Midbrain (tissue), 1 donor: ENCODE measurements around the gene SNHG17.
"Not testable (repeated sequence)": the region's sequence is repeated elsewhere in the genome, so short reads cannot be mapped to it uniquely, and the experiment has no call there.

Source experiments
- DNase-seq: peaks from one replicate; lab custom pipeline; 2025; lab: John Stamatoyannopoulos, UW

The SNHG17 gene

DNA sequence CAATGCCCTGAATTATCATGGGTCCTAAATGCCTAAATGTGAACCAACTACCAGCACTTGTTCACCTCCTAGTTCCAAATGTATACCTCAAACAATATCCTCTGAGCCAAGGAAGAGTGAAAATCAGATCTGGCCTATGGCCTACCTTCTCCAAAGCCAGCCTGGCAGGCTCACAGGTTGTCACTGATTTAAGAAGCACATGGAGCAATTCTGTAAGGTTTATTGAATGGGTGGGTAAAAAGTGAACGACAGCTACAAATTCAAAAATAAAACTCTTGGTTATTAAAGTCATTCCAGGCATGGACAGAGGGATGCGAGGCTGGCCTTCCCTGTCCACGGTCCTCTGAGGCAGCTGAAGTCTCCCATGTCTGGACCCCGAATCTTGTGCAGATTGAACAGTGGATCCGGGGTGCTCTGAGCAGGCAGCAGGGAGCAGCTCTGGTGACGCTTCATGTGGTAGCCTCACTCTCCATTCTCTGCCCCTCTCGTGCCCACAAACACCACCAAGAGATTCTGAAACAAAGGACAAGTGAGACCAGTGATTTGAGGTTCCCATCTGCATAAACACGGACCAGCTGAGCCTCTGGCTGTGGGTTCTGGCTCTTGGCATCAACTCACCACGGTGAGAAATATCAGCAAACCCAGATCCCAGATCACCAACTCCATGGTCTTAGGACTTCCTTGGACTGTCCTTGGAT, 14.6 kb downstream of the SNHG17 start:
- DNase-seq, result no peak

GRCh38 chr20:38418509-38419204, 16.5 kb downstream of the SNHG17 start:
- peak; percentile 44 for DNase-seq

- DNase-seq, result no peak
Measured at GRCh38 chr20:38414769-38415450, 20.2 kb downstream of the SNHG17 start.

- DNase-seq, result peak; percentile 25
Measured at GRCh38 chr20:38412877-38413577, 22.1 kb downstream of the SNHG17 start.

GRCh38 chr20:38407822-38408221, 27.3 kb downstream of the SNHG17 start:
- DNase-seq, result not testable (repeated sequence)

- no peak for DNase-seq
Measured at GRCh38 chr20:38407321-38407720, 27.8 kb downstream of the SNHG17 start.

DNA sequence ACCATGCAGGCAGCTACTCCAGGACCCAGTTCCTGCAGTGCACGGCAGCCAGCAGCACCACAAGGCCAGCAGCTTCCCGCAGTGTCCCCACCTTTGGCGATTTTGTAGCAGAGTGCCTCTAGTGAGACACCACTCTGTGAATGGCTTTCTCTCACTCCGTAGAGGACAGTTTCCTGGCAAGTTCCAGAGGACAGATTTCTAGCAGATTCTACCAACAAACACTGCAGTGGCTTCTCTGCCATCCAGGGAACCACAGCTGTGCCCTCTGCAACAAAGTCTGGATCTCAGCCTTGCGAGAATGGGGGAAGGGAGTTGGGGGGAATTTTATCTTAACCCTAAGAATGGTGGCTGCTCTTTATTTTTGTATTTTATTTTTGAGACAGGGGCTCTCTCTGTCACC, 28.7 kb downstream of the SNHG17 start:
- DNase-seq, result no peak

DNA sequence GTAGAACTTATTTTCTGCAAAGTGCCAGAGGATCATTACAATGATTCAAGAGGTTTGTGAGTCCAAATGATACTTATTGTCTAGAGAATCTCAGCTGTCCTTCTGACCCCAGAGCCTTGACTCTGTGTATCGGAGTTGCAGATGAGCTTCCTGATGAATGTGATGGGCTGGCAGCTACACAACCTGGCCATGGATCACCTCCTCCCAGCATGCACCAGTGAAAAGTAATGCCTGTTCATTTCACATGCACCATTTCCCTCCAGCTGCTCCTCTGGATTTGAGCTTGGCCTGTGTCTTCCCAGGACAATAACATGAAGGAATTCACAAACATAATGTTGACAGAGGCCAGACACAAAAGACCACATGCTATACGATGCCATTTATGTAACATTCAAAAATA, 30.0 kb downstream of the SNHG17 start:
- DNase-seq, result no peak

DNA sequence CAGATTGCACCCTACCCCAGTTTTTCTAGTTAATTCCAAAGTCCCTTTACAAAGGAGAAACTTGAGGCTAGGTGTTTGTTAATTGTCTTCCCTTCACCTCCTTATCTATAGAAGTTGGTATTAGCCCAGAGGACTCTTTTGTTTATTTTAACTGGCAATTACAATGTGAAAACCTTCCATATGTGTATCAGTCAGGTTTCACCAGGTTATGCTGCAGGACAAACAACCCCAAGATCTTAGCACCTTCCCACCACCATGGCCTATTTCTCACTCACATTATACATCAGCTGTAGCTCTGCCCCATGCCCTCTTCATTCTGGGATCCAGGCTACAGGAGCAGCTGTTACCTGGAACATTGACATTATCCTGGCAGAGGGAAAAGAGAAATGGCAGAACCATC, 31.1 kb downstream of the SNHG17 start:
- no peak for DNase-seq

DNA sequence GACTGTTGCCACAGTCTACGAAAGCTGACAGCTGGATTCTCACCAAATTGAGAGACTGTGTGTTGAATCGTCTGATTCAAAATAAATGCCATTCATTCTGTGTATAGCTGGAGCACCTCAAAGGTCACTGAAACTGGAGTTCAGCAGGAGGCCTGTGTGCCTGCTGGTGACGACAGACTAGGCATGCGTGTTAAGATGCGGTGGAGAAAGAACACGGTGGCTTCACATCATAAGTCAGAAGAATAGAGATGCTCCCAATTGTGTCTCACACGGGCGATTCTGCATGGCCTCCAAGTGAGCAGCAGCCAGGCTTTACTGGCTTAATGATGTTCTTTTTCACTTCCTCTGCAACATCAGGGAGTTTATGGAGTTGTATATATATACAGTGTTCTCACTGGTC, 32.3 kb downstream of the SNHG17 start:
- DNase-seq, result no peak

GRCh38 chr20:38402089-38402488, 33.0 kb downstream of the SNHG17 start:
- no peak for DNase-seq

DNA sequence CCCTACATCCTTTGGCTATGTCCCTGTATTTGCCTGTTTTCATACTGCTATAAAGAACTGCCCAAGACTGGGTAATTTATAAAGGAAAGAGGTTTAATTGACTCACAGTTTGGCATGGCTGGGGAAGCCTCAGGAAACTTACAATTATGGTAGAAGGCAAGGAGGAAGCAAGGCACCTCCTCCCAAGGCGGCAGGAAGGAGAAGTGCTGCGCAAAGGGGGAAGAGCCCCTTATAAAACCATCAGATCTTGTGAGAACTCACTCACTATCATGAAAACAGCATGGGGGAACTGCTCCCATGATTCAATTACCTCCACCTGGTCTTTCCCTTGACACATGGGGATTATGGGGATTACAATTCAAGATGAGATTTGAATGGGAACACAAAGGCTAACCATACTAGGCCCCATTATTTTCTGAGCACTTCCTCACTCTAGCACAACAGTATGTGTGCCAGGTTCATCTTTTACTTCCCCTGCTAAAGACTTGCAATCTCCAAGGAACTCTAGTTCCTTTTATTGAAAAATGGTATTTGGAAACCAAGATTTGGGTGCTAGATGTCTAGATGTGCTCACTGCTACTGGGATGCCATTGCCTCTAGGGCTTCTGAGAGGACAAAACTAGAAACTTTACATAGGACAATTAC, 39.3 kb downstream of the SNHG17 start:
- DNase-seq, result not testable (repeated sequence)

DNA sequence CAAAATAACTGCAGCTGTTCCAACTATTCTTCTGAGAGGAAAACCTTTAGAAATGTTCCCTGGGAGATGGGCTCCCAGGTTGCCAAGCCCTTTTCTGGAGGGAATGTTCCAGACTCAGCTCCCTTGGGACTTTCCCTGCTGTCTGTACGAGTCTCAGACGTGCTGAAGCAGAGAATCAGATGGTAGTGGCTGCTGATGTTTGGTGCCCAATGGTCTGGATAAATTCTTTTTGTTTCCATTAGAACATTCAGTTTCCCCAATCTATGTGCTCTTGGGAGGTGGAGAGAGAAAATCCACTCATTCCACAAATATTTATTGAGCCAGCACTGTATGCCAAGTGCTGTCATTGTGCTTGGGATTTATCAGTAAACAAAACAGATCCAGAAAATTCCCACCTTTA, 40.0 kb downstream of the SNHG17 start:
- no peak for DNase-seq

GRCh38 chr20:38393259-38393658, 41.9 kb downstream of the SNHG17 start:
- DNase-seq, result no peak

DNA sequence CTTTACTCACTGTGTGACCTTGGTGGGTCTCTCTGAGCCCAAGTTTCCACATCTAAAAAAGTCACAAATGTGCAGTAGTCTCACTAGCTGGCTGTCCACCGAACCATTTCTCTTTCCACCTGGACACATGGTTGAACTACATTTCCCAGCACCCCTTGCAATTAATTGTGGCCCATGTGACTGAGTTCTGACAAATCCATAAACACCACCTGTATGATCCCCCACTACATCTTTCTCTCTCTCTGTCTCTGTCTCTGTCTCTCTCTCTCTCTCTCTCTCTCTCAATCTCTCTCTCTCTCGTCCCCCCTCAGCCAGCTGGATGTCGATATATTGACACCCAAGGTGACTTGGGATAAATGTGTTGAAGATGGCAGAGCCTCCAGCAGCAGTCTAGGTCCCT, 42.8 kb downstream of the SNHG17 start:
- no peak for DNase-seq

DNA sequence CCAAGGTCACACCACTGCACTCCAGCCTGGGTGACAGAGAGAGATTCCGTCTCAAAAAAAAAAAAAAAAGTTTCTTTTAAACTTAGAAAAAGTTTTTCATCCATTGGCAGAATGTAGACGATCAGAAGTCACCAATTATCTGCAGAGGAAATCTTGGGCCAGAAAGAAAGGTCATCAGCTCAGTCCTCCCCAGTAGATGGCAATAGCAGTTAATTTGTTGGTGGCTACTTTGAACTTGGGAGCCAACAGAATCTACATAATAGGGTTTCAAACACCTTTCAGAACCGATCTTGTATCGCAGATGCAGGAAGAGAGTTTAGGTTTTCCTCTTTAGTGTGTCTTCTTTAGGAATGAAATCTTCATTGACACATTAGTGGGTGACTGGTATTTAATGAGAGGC, 47.2 kb downstream of the SNHG17 start:
- DNase-seq, result no peak

DNA sequence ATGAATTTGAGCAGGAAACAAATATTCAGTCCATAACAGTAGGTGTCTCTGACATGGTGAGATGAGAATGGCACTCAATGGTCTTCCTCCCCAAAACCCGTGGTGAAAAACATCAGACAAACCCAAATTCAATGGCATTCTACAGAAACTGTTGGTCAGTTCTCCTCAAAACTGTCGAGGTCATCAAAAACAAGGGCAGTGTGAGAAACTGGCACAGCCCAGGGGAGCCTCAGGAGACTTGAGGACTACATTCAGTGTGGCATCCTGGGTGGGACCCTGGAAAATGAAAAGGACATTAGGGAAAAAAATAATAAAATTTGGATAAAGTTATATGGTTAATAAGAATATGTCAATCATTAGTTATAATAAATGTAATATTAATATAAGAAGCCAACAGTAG, 48.3 kb downstream of the SNHG17 start:
- DNase-seq, result no peak

DNA sequence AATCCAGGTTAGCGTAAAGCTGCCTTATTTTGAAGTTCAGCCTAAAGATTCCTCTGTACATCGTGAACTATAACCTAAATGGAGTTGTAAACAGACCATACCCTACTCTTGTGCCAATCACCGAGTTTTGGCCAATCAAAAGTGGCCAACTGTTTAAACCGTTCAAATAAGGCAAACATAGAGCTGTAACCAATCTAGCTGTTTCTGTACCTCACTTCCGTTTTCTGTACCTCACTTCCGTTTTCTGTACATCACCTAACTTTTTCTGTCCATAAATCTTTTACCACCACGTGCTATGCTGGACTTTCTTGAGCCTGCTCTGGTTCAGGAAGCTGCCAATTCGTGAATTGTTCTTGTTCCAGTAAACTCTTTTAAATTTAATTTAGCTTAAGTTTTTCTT, 49.1 kb downstream of the SNHG17 start:
- no peak for DNase-seq

- no peak for DNase-seq
Measured at GRCh38 chr20:38383147-38383546, 52.0 kb downstream of the SNHG17 start.

- not testable (repeated sequence) for DNase-seq
Measured at GRCh38 chr20:38377838-38378237, 57.3 kb downstream of the SNHG17 start.

DNA sequence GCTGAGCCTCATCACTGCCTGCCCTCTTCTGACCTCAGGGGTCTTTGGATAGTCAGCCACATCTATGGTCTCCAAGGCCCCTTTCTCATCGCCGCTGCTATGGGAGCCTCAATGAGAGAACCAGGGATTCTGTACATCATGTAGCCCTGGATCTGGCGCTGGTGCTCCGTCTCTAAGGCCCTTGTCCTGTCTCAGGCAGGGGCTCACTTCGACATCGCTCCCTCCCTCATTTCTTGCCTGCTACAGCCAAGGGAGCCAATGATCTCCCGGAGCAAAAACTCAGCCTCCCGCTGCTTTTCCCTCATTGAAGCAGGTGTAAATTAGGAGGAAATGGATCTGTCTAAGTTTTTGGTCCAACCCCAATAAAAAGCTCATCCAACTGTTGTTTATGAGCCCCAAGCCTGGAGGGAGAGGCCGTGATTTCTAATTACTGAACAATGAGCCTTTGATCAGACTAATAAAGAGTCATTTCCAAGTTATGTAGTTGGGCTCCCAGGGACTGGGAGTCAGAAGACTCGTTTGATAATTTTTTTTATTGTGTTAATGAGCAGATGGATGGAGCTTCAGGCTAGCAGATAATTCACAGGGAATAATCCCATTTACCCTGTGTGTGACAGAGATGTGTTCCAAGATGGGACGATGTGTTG, 58.0 kb downstream of the SNHG17 start:
- DNase-seq, result no peak

GRCh38 chr20:38373898-38374297, 61.2 kb downstream of the SNHG17 start:
- no peak for DNase-seq
